ENCODE measurements around the gene TMEM39B.
A peak's percentile ranks its signal among the peaks of the same experiment; 100 is the strongest.
"Not testable (repeated sequence)": the region's sequence is repeated elsewhere in the genome, so short reads cannot be mapped to it uniquely, and the experiment has no call there.

The TMEM39B gene

GRCh38 chr1:32071758-32072621 lies 749 bp upstream of the TMEM39B start:
- no peak for DNase-seq

- DNase-seq = no peak
These were observed 825 bp downstream of the TMEM39B start for GRCh38 chr1:32073299-32074229.

- DNase-seq = no peak
These were observed 2.1 kb downstream of the TMEM39B start for GRCh38 chr1:32074841-32075240.

GRCh38 chr1:32077451-32077850 lies 4.7 kb downstream of the TMEM39B start:
- no peak for DNase-seq

- DNase-seq = no peak
These were observed 9.3 kb downstream of the TMEM39B start for GRCh38 chr1:32082022-32082421.

GRCh38 chr1:32086381-32086780 lies 13.6 kb downstream of the TMEM39B start:
- not testable (repeated sequence) for DNase-seq

- DNase-seq = no peak
These were observed 18.4 kb downstream of the TMEM39B start for GRCh38 chr1:32091176-32091575.

GRCh38 chr1:32091591-32091990 lies 18.9 kb downstream of the TMEM39B start:
- no peak for DNase-seq

GRCh38 chr1:32094746-32095521 lies 22.2 kb downstream of the TMEM39B start:
- no peak for DNase-seq

- DNase-seq = no peak
These were observed 26.7 kb downstream of the TMEM39B start for GRCh38 chr1:32099426-32099825.

GRCh38 chr1:32100359-32100758 lies 27.6 kb downstream of the TMEM39B start:
- DNase-seq = no peak

GRCh38 chr1:32100807-32101708 lies 28.3 kb downstream of the TMEM39B start:
- no peak for DNase-seq

GRCh38 chr1:32104127-32104526 lies 31.4 kb downstream of the TMEM39B start:
- no peak for DNase-seq

- DNase-seq = no peak
These were observed 32.6 kb downstream of the TMEM39B start for GRCh38 chr1:32105338-32105737.

- no peak for DNase-seq
These were observed 34.0 kb downstream of the TMEM39B start for GRCh38 chr1:32106663-32107275.

- DNase-seq = peak; percentile 91
These were observed 35.3 kb downstream of the TMEM39B start, which contains the start of gene KPNA6 for GRCh38 chr1:32107742-32108661. Gene KPNA6, plus strand, starts transcription at chr1:32108056. Its CDS starts 75 bp downstream, at chr1:32108131.

- DNase-seq = no peak
These were observed 38.4 kb downstream of the TMEM39B start for GRCh38 chr1:32111040-32111623.

- DNase-seq = no peak
These were observed 39.0 kb downstream of the TMEM39B start for GRCh38 chr1:32111789-32112188.

GRCh38 chr1:32112806-32113375 lies 40.2 kb downstream of the TMEM39B start:
- DNase-seq = no peak
